ENCODE data around the gene GPD1.

- no peak for TF ChIP-seq YY1 (IDR thresholded peaks at IDR 0.05; ENCODE audit: low read depth)
- no peak for TF ChIP-seq CEBPB (IDR thresholded peaks at IDR 0.05)
- no peak for TF ChIP-seq RAD21 (IDR thresholded peaks at IDR 0.05; ENCODE audit: low read depth)
- TF ChIP-seq TEAD4 (IDR thresholded peaks at IDR 0.05), result no peak
- no peak for TF ChIP-seq CREB1 (IDR thresholded peaks at IDR 0.05; ENCODE audit: low read depth)
- TF ChIP-seq, protein P1, sequence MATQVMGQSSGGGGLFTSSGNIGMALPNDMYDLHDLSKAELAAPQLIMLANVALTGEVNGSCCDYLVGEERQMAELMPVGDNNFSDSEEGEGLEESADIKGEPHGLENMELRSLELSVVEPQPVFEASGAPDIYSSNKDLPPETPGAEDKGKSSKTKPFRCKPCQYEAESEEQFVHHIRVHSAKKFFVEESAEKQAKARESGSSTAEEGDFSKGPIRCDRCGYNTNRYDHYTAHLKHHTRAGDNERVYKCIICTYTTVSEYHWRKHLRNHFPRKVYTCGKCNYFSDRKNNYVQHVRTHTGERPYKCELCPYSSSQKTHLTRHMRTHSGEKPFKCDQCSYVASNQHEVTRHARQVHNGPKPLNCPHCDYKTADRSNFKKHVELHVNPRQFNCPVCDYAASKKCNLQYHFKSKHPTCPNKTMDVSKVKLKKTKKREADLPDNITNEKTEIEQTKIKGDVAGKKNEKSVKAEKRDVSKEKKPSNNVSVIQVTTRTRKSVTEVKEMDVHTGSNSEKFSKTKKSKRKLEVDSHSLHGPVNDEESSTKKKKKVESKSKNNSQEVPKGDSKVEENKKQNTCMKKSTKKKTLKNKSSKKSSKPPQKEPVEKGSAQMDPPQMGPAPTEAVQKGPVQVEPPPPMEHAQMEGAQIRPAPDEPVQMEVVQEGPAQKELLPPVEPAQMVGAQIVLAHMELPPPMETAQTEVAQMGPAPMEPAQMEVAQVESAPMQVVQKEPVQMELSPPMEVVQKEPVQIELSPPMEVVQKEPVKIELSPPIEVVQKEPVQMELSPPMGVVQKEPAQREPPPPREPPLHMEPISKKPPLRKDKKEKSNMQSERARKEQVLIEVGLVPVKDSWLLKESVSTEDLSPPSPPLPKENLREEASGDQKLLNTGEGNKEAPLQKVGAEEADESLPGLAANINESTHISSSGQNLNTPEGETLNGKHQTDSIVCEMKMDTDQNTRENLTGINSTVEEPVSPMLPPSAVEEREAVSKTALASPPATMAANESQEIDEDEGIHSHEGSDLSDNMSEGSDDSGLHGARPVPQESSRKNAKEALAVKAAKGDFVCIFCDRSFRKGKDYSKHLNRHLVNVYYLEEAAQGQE (IDR thresholded peaks at IDR 0.05; ENCODE audit: low read depth), result no peak
- TF ChIP-seq TAF1 (IDR thresholded peaks at IDR 0.05; ENCODE audit: low read depth), result no peak
- TF ChIP-seq TCF12 (IDR thresholded peaks at IDR 0.05; ENCODE audit: low read depth), result no peak
- no peak for TF ChIP-seq USF1 (IDR thresholded peaks at IDR 0.05)
- no peak for TF ChIP-seq FOXM1 (IDR thresholded peaks at IDR 0.05; ENCODE audit: borderline replicate concordance, low read depth)
- TF ChIP-seq ZBTB7A (IDR thresholded peaks at IDR 0.05; ENCODE audit: low read depth), result no peak
- TF ChIP-seq, protein P2, sequence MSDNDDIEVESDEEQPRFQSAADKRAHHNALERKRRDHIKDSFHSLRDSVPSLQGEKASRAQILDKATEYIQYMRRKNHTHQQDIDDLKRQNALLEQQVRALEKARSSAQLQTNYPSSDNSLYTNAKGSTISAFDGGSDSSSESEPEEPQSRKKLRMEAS (IDR thresholded peaks at IDR 0.05), result no peak
Observed at GRCh38 chr12:50073712-50074111, 30.1 kb upstream of the GPD1 start.
